NCI-H446 treated with DMSO at 0.1 percent for 48 hours (cell line): ENCODE measurements around the gene TCTN3.
A peak's percentile ranks its signal among the peaks of the same experiment; 100 is the strongest.
"Not testable (repeated sequence)": the region's sequence is repeated elsewhere in the genome, so short reads cannot be mapped to it uniquely, and the experiment has no call there.

ENCODE experiments used
- DNase-seq: peaks from one replicate; lab custom pipeline; 2025; lab: John Stamatoyannopoulos, UW

Gene TCTN3

GRCh38 chr10:95693668-95694534 lies at the start of gene TCTN3:
Gene TCTN3 (minus strand): TSS chr10:95693927. CDS start chr10:95693899, 28 bp downstream.
- DNase-seq: peak; percentile 94

- DNase-seq: no peak
Measured at GRCh38 chr10:95742962-95743535, 49.3 kb upstream of the TCTN3 start.

GRCh38 chr10:95742485-95742884 lies 48.8 kb upstream of the TCTN3 start:
- peak; percentile 1 for DNase-seq

- DNase-seq: peak; percentile 2
Measured at GRCh38 chr10:95741807-95742467, 48.2 kb upstream of the TCTN3 start.

GRCh38 chr10:95739056-95739455 lies 45.3 kb upstream of the TCTN3 start:
- no peak for DNase-seq

- not testable (repeated sequence) for DNase-seq
Measured at GRCh38 chr10:95732907-95733306, 39.2 kb upstream of the TCTN3 start.

- no peak for DNase-seq
Measured at GRCh38 chr10:95730233-95730632, 36.5 kb upstream of the TCTN3 start.

GRCh38 chr10:95729323-95730055 lies 35.8 kb upstream of the TCTN3 start:
- DNase-seq: no peak

GRCh38 chr10:95728526-95728925 lies 34.8 kb upstream of the TCTN3 start:
- DNase-seq: no peak

- not testable (repeated sequence) for DNase-seq
Measured at GRCh38 chr10:95722496-95722895, 28.8 kb upstream of the TCTN3 start.

- not testable (repeated sequence) for DNase-seq
Measured at GRCh38 chr10:95720745-95721144, 27.0 kb upstream of the TCTN3 start.

- no peak for DNase-seq
Measured at GRCh38 chr10:95716866-95717265, 23.1 kb upstream of the TCTN3 start.

GRCh38 chr10:95716466-95716865 lies 22.7 kb upstream of the TCTN3 start:
- no peak for DNase-seq

- no peak for DNase-seq
Measured at GRCh38 chr10:95711492-95711891, 17.8 kb upstream of the TCTN3 start.

GRCh38 chr10:95706990-95707389 lies 13.3 kb upstream of the TCTN3 start:
- no peak for DNase-seq

GRCh38 chr10:95706573-95706972 lies 12.8 kb upstream of the TCTN3 start:
- DNase-seq: no peak

GRCh38 chr10:95698415-95698814 lies 4.7 kb upstream of the TCTN3 start:
- DNase-seq: no peak

GRCh38 chr10:95697429-95697828 lies 3.7 kb upstream of the TCTN3 start:
- DNase-seq: no peak

GRCh38 chr10:95694665-95695064 lies 938 bp upstream of the TCTN3 start:
- no peak for DNase-seq

GRCh38 chr10:95693071-95693667 lies 558 bp downstream of the TCTN3 start:
- no peak for DNase-seq

- DNase-seq: no peak
Measured at GRCh38 chr10:95691281-95691680, 2.4 kb downstream of the TCTN3 start.

- DNase-seq: no peak
Measured at GRCh38 chr10:95688648-95689047, 5.1 kb downstream of the TCTN3 start.
